Fibroblast of the aortic adventitia (primary cell): ENCODE results near the gene UVRAG. TPM values are rescaled to one million over a fixed set of nuclear protein-coding genes. Genes with fewer than 3 reads are reported as not detected.

ENCODE experiments used
- small RNA-seq: library from RNA; depleted of rRNA; stranded (forward); fragments of <200 nt; gene quantifications from one replicate; pipeline ENCODE3, GENCODE V24; 2012
- total RNA-seq: library from RNA; depleted of rRNA; stranded (reverse); fragments of >200 nt; gene quantifications from 2 replicates; pipeline ENCODE4 v1.2.3, GENCODE V29; 2012; ENCODE audit warnings: low replicate concordance

UVRAG gene
- total RNA-seq, 1 donor = 21.6 TPM

Small RNA genes lying within 50 kb of the gene (small RNA-seq; reads per million reads assigned to genes)
- gene RF00019 (not detected), gene RNA5SP344 (not detected)

Other genes starting within 250 kb of the UVRAG start
- 3.4 and 10.0 TPM in 2 replicates for gene MAP6, start 146.2 kb upstream of the UVRAG start, total RNA-seq
- not detected in 2 replicates for gene MOGAT2, start 97.4 kb upstream of the UVRAG start, total RNA-seq
- gene DGAT2, start 46.4 kb upstream of the UVRAG start, total RNA-seq = 0.16 and 13.4 TPM in 2 replicates